ENCODE measurements around the gene EIF4EBP3. TPM values are rescaled to one million over a fixed set of nuclear protein-coding genes. Genes with fewer than 3 reads are reported as not detected.

The EIF4EBP3 gene
- total and polyA plus RNA-seq, 9 of the 15 experiments (the other 6 are each of a cell fraction or from before 2014, with no cell fraction given) = 1.3 to 7.5 (median 3.8) TPM

DNA sequence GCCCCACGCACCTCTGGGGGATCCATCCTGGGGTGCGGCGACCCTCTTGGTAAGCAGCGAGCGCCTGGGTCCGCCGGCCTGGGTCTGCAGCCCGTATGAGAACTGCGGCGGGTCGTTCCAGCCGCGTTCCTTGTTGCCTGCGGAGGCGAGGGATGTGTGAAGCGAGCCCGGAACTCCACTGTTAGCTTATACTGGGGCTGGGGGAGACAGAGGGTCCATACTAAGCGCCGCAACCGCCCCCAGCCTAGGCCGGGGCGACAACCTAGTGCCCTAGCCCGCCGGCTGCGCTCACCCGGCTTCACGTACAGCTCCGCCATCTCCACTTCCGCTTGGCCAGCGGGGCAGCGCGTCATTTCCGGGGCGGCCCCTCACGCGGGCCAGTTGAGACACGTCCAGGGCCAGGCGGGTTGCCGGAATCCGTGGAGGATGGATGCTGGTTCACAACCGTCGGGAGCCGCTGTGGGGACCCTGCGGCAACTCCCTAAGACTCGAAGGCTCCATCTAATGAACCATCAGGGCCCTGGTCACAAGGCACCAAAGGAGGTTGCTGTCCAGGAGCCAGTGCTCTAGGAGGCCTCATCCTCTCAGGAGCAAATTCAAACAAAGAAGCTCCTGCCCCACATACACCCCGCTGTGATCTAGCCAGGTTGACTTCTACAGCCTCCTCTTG, 9.8 kb downstream of the EIF4EBP3 start, which contains the start of gene SRA1 (continued):
- TF ChIP-seq CSDE1 (IDR thresholded peaks at IDR 0.05) (no peak), ZC3H4 (CRISPR knock-in tag; IDR thresholded peaks at IDR 0.05; ENCODE audit: borderline replicate concordance) (no peak), RNF219 (CRISPR knock-in tag; IDR thresholded peaks at IDR 0.05) (no peak), BHLHE40 (IDR thresholded peaks at IDR 0.05; ENCODE audit: low read length) (no peak), CUX1 (CRISPR knock-in tag; IDR thresholded peaks at IDR 0.05) (no peak), FOXJ2 (tag; IDR thresholded peaks at IDR 0.05) (no peak), HMBOX1 (IDR thresholded peaks at IDR 0.05) (no peak), TEAD2 (tag; IDR thresholded peaks at IDR 0.05) (no peak), KDM2B (CRISPR knock-in tag; IDR thresholded peaks at IDR 0.05) (no peak)
- TF ChIP-seq, protein P1, sequence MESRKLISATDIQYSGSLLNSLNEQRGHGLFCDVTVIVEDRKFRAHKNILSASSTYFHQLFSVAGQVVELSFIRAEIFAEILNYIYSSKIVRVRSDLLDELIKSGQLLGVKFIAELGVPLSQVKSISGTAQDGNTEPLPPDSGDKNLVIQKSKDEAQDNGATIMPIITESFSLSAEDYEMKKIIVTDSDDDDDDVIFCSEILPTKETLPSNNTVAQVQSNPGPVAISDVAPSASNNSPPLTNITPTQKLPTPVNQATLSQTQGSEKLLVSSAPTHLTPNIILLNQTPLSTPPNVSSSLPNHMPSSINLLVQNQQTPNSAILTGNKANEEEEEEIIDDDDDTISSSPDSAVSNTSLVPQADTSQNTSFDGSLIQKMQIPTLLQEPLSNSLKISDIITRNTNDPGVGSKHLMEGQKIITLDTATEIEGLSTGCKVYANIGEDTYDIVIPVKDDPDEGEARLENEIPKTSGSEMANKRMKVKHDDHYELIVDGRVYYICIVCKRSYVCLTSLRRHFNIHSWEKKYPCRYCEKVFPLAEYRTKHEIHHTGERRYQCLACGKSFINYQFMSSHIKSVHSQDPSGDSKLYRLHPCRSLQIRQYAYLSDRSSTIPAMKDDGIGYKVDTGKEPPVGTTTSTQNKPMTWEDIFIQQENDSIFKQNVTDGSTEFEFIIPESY (CRISPR knock-in tag; IDR thresholded peaks at IDR 0.05) = peak; percentile 20; the same call in 1 of the 2 replicates
- TF ChIP-seq, protein P2, sequence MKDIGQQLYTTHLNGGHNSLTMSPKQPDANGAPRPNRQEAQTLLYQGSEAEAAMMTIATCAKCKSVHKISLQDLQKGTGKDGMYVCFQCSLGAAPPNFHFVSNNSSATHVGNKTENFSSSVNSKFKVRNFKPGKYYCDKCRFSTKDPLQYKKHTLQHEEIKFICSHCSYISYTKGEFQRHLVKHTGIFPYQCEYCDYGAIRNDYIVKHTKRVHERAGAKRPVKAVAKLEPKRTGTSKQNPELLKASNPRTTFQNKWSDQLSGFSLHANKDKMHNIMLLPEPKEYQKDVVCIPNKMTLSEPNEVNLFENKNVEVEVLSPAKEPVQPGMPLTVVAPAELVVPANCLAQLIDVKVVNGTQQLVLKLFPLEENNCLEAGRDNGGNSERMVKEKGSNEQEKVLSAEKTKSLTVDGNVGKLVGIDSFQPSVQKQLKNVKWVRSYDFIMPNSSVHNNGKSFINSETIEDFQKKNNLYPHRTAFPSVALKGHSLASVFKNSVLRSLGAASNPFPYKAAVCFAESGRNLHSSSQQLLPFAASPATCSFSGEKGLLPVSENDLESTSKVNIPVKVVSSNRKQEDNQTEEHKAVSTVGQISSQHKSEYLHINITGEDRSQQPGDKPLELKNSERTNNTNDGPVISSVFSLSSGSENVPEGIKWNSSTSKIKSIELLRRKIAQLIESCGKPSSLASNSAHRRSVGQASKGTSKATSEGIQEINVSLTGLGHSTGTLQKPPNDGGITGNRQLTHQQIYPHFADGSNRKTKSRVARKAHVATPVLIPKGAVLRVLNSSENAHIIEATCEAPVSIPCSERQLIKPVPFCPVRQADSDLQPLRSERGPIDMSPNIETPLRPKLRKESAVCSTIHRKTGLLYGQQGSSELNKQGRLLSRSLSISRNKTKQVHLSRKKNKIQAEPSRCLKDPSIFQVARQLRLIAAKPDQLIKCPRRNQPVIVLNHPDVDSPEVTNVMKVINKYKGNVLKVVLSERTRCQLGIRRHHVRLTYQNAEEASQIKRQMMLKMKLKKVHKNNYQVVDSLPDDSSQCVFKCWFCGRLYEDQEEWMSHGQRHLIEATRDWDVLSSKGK (CRISPR knock-in tag; IDR thresholded peaks at IDR 0.05) = no peak
